ENCODE data around the gene NUDT13.

NUDT13 gene
- 1.7 to 3.4 (median 2.2) reads per million in 4 experiments for total RNA-seq

DNA sequence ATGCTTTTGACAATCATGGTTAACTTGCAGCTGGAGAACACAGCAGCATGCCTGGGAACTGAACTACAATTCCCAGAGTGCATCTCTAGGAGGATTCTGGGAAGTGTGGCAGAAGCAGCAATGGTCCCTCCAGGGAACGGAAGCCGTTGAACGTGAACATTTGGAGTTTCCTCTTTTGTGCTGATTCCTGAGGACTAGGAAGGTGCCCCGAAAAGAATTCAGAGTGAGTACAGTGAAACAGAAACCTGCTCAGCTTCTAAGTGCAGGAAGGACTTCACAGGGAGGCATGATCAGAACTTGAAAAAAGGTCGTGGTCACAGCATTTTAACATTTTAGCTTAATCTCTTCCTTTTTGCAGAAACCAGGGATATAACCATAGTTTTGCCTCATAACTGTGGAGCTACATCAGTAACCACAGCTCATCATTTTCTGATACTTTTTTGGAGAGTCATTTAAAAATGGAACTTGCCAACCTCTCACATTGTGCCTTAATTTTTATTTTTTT lies at the start of gene NUDT13:
Gene NUDT13 (plus strand): TSS at position 111 of the 505 bp plus-strand sequence. CDS start 3,911 bp downstream, outside the sequence.
- peak; percentile 25 for DNase-seq

DNA sequence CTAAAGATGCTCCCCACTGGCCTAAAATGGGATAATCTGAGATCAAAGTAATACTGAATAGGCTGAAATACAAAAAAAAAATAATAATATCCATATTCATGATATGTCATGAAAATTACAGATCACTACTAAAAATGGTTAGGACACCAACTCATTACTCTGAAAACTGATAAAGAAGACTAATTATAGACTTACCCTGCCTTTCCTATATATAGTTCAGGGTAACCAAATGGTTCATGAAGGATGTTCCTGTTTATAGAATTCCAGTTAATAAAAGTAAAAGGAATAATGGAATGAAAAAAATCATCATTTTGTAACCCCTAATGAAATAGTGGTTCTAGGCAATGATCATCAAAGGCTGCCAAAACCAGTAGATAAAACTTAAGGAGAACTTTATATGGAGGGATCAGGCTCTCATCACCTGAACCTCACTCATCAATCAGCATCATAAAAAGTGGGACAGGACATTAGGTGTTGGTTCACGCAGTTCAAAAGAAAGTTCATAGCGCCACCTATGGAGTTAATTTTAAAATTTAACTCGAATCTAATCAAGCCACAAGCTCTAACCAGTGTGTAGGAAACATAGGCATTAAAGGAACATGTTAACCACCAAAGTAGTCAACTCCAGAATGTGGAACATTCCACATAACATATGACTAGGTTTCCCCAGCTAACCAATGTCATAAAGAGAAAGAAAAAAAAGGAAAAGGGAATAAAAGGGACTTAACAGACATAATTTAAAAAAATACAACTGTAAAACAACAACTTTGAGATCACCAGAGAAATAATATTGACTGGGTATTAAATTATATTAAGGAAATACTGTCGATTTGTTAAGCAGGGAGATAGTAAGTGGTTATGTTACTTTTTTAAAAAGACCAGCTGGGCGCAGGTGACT lies 49.3 kb upstream of the NUDT13 start:
- no peak for DNase-seq

DNA sequence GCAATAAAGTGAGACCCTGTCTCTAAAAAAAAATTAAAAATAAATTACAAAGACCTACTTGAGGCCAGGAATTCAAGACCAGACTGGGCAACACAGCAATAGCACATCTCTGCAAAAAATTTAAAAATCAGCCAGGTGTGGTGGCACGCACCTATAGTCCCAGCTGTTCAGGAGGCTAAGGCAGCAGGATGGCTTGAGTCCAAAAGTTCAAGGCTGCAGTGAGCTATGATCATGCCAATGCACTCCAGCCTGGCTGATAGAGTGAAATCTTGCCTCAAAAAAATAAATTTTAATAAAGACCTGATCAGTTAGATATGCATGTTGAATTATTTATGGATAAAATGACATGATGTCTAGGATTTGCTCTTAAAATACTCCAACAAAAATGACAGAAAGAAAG lies 48.5 kb upstream of the NUDT13 start:
- no peak for DNase-seq

DNA sequence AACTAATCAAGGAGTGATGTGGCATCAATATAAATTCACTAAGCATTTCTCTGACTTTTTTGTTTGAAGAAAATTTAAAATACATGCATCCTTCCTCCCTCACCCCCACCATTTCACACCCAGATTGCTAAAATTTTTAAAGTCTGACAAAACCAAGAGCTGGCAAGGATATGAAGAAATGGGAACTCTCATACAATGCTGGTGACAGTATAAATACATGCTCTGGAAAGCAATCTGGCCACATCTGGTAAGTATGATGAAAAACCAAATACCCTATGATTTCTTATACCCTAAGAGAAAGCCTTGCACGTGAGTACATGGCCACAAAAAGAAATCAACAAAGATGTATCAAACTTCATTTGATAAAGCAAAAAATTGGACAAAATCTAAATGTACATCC lies 44.8 kb upstream of the NUDT13 start:
- DNase-seq: no peak

DNA sequence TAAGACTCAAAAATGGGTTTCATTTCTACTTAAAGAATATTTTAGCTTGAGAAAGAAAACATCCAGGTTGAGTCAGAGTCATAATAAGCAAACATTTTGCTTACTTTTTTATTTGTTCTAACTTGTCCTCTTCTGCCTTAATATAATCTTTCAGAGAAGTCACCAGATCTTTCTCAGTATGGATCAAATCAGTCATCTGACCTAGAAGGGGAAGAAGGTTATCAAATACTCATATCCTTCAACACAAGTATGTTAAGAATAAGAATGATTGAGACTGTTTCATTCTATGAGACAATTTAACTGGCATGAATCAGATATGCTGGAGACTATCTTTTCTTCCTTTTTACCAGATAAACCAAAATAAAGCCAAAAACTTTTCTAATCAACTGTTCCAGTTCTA lies 36.6 kb upstream of the NUDT13 start:
- DNase-seq: no peak

DNA sequence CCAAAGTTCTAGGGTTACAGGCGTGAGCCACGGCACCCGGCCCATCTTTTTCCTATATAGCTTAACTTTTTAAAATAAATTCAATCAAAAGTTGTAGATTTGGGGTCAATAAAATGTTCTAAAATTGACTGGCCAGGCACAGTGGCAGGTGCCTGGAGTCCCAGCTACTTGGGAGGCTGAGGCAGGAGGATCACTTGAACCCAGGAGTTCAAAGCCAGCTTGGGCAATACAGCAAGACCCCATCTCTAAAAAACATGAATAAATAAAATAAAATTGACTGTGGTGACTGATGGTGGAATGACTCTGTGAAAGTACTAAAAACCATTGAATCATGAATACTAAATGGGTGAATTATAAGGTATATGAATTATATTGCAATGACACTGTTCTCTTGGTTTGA lies 34.4 kb upstream of the NUDT13 start:
- no peak for DNase-seq

DNA sequence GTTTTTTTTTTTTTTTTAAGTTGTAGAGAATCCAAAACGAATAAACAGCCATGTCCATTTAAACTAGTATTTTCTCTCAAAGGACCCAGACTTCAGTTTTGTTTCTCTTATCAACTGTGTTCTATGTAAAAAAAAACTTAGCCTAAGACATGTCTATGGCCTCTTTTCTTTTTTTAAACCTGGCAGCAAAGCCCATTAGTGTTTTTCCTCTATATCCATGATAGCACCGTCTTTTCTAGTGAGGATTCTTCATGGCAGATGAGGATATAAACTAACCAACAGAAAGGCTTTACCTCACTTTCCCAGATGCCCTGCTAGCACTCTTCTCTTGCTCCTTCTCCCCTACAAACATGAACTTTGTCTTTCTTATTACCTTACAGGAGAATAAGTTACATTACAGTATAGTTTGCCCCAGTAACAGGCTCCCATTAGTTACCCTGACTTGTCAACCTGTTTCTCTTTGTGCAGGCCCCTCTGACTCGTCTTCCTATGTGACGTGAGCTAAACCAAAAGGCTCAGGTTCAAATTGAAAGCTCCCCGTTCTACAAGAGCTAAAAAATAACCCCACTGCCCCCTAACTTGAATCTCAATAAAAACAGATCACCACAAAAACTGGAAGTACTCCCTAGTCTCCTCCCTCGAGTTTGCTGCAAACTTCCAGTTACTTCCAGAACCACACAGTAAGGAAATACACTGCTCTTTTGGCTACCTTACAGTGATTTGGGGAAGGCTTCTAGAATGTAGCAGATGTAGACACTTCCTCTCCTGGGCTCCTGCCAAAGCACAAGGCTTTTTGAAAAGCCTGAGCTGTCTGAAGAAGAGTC lies 33.7 kb upstream of the NUDT13 start:
- no peak for DNase-seq

DNA sequence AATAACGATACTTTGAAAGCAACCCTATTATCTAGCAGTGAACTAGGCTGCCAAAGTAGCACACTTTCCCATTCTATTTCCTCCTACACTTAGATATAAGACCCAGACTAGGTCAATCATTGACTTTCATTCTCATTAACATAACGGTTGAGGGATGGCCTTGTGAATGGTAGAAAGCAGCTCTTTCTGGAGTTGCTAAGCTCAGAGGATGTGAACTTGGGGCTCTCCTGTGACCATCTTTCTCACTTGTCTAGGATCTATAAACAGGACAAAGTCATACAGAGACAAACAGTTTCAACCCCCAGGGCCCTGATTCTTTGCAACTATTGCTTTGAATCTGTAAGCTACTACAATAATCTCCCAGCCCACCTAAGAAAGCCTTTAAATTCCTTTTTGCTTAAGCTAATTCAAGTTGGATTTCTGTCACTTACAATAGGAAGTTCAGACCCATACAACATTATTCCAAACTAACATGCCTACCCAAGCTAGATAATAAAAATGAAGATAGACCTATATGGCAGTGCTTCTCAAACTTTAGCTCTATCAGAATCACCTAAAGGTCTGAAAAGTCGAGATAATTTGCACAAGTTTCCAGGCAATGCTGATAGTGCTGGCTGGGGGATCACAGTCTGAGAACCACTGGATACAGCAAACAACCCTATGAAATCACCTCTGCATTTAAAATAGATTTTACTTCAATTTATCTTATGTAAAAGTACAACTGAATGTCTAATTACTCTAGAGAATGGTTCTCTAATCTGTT lies 30.3 kb upstream of the NUDT13 start:
- no peak for DNase-seq

DNA sequence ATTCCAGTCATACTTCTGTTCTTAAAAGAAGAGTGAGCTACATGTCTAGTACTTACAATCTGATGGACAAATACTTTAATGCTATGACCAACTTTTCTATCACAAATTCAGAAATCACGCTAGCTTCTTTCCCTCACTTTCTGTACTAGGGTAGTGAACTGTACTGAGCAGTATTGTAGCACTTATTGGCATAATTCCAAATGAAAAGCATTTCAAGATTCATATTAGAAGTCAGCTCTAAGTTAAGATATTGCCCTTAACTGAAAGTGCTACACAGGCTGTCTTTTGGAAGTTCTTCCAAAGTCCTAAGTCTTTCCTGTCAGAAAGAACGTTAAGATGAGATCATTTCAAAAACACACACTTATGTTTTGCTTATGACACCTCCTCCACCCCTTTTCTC lies 27.0 kb upstream of the NUDT13 start:
- no peak for DNase-seq

DNA sequence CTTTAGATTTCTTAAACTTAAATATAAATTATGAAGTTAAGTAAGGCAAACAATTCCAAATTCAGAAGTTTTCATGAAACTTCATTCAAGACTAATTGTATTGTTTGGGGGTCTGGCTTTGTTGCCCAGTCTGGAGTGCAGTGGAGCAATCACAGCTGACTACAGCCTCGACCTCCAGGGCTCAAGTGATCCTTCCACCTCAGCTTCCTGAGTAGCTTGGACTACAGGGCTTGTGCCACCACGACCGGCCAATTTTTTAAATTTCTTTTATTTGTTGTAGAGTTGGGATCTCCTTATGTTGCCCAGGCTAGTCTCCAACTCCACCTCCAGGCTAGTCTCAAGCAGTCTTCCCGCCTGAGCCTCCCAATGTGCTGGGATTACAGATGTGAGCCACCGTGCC lies 26.0 kb upstream of the NUDT13 start:
- DNase-seq: no peak

DNA sequence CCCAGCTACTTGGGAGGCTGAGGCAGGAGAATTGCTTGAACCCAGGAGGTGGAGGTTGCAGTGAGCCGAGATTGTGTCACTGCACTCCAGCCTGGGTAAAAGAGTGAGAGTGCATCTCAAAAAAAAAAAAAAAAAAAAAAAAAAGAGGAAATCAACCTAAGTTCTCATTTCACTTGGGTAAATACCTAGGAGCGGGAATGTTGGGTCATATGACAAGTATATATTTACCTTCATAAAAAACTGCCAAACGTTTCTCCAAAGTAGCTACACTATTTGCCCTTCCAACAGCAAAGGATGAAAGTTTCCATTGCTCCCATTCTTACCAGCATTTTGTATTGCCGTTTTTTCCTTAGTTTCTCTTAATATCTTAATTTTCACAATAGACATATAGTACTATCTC lies 23.4 kb upstream of the NUDT13 start:
- no peak for DNase-seq

DNA sequence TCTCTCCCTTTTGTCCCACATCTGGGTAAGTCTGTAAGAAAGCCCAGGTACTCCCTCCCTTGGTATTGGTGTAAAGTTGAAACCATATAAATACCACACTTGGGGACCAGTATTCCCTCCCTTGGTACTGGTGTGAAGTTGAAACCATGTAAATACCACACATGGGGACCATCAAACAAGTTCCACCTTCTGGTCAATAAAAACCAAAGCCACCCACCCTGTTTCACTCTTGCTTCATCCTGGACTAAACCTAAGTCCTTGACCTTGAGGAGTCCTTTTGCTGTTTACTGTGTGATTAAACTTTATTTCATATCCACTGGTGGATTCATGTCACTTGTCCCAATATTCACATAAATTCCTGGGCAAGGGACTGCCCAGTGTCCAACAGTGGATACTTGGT lies 22.0 kb upstream of the NUDT13 start:
- DNase-seq: no peak

DNA sequence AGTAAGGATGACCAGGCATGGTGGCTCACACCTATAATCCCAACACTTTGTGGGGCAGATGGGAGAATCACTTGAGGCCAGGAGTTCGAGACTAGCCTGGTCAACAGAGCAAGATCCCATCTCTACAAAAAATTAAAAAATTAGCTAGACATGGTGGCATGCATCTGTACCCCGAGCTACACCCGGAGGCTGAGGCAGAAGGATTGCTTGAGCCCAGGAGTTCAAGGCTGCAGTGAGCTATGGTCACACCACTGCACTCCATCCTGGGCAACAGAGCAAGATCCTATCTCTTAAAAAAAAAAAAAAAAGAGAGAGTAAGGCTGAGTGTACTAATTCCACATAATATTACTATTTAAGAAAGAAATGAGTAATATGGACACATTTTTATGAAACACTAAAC lies 17.4 kb upstream of the NUDT13 start:
- DNase-seq: no peak

DNA sequence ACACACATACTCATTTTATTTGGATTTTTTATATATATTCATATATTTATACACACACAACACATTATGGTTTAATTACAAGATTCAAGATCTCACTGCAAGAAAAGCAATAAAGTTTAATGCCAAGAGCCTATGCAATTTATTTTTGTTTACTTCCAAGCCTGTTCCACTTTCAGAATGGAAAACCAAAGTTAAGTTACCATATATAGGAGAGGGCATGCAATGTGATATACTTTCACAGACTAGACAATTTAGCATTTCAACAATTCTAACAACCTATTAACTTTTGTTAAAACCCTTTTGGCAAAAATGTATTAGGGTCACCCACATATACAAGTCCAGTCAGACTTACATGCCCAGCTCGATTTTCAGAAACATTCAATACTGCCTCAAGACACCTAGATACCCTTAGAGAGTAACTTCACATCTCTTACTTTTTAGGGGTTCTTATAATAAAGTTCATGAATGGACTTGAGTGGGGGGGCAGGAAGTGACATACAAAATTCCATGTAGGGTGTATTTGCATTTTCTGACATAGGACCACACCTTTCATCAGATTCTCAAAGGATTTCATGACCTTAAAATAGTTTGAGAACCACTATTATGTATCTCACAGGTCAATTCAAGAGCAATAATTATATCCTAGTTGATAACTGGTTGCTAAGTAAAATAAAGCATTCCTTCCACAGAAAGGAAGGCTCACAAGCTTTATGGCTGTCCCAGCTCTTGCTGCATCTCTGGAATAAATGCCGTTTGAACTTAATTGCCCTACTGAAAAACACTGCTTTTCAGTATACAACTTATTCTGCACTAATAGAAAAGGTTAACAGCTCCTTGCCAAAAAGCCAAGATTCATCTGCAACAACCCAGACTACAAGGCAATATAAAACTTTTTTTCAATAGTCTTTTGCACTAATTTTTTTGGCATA lies 16.1 kb upstream of the NUDT13 start:
- DNase-seq: no peak

DNA sequence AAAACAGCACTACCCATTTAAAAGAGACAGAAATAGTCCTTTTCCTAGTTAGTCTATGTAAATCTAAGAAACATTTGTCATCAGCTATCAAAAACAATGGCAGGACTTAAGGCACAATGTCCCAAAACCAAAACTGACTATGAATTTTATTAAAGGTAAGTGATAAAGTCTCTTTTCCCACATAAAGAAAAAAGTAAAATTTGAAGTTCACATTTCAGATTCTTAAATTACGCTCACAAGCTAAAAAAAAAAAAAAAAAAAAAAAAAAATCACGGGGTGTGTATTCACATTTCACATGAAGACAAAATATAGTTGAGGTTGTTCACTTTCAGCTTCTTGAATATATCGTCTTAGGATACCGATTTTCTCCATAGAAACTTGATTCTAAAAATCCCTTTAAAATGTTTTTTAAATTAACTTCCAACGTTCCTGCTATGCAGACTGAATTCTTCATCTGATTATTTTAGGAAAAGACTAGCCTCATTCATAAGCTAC lies 15.2 kb upstream of the NUDT13 start:
- DNase-seq: no peak

DNA sequence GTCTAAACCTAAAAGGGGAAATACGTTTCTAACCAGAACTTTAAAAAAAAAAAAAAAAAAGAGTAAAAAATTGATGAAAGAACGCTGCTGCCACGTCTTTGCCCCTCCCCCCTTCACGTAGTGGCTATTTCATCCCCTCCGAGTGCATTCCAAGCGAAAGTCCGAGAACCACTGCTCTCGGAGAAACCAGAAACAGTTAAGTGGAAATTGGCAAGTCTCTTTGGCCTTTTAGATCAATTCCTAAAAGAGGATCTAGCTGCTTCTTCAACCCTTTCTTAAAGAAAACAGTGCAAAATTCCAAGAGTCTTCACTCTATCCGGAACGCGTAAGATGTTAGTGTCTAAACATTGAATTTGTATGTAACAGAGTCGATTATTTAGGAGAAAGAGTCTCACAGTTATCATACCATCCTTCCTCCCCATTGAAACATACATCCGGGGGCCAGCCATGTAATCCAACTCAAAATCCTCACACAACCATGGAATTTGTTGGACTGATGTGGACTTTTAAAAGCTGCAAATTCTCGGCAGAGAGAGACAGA lies 14.7 kb upstream of the NUDT13 start:
- DNase-seq: peak; percentile 23

DNA sequence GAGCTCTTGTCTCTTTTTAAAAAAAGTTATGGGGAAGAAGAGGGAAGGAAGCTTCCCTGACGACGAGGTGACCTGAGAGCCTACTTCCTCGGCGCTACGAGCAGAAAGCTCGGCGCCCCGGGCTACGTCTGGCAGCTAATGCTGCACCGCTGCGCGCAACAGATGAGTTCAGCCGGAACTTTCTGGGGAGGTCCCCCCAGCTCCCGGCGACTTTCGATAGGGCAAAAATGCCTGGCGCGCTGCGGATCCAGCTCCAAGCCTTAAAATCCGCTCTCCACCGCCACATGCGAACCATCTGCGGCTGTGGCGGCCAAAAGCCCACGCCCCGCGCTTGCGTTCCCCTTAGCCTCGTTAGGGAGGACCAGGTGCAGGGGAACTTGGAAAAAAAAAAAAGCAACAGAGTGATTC lies 14.2 kb upstream of the NUDT13 start:
- DNase-seq: peak; percentile 51

DNA sequence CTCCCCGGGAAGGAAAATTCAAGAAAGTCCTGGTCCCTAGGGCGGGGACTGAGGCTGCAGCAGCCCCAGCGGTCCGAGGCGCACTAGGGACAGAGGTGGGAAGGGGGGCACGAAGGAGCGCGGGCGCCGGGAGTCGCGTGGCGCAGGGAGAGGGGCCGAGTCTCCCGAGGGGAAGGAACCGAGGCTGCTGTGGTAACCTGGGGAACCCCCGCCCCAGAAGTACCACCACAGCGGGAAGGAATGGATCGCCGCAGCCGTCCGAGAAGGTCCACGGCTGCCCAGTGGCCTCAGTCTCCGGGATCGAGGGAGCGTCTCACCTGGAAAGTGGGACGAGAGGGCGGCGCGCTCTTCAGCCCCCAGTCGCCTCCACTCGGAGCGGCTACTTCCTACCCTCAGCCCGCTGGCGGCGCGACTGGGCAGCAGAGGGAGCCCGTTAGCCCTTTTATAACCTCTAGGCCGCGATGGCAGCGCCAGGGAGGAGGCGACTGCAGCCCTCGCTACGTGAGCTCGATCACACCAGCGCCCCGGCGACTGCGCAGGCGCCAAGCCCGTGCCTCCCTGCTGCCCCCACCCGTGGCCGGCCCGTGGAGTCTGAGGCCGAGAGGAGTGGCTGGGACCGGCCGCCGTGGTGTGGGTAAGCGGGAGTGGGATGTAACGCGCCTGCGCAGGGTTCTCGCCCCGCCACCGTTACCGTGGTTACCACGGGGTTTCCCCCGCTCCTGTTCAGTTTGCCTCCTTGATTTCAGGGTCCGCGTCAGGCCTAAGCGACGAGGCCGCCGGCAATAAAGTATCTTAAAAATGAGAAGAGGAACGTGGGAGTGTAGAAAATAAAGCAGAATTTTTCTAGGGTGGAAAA lies 13.6 kb upstream of the NUDT13 start, which contains the start of gene P4HA1:
Gene P4HA1 (minus strand): TSS at position 418 of the 856 bp plus-strand sequence. CDS start 21,983 bp downstream, outside the sequence.
- peak; percentile 97 for DNase-seq

DNA sequence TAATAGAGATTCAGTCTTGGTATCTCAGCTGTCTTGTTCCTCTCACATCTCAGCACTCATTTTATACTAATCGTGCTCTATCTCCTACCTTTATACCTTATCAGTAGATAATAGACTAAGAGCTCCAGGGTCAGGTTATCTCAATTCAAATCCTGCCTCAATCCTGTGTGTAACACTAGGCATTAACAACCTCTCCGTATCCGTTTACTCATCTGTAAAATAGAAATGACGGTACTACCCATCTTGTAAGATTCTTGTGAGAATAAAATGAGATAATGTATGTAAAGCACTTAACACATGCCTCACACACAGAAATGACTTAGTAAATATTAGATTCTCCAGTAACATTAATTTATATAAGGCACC lies 13.0 kb upstream of the NUDT13 start:
- no peak for DNase-seq

DNA sequence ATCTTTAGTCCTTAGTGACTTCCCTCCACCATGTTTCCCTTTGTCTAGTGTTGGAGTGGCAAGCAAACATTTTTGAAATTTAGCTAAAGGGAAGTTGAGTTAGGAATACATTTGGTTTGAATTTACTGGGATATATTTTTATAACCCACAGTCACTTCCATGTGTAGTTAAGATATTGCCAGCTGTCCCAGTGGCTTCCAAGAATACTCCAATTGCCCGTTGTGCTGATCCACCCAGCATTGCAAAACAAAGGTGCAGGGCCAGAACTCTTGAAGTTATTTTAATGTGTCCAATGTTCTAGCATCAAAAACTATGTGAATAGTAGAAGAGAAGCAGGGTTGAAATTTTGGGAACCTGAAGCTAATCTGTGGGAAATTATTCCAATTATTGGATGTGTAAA lies 11.1 kb upstream of the NUDT13 start:
- no peak for DNase-seq

Measured in effector CD8-positive, alpha-beta T cell (primary cell).